Testis (tissue), 3 donors: ENCODE data around the gene CACNA1E. TPM values are rescaled to one million over a fixed set of nuclear protein-coding genes. Genes with fewer than 3 reads are reported as not detected.
"Not testable (repeated sequence)": the region's sequence is repeated elsewhere in the genome, so short reads cannot be mapped to it uniquely, and the experiment has no call there.

ENCODE experiments used
- DNase-seq: peaks from one replicate; pipeline ENCODE4 v3.0.0-alpha.2; 2019
- H3K27ac ChIP-seq, 2 donors: fragments of 200-600 bp; sonication (generic); one replicate each; pipeline ENCODE4 v1.5.1; 2019
- H3K27me3 ChIP-seq: fragments of 200-600 bp; sonication (generic); one replicate; pipeline ENCODE4 v1.5.1; 2019
- H3K36me3 ChIP-seq: fragments of 200-600 bp; sonication (generic); one replicate; pipeline ENCODE4 v1.5.1; 2017; ENCODE audit warnings: low read depth; ENCODE audit errors: missing control alignments
- H3K4me1 ChIP-seq: fragments of 200-600 bp; sonication (generic); one replicate; pipeline ENCODE4 v1.5.1; 2019
- H3K4me3 ChIP-seq, 2 donors: fragments of 200-600 bp; sonication (generic); one replicate each; pipeline ENCODE4 v1.5.1; 2017 to 2019
- H3K9me3 ChIP-seq: fragments of 200-600 bp; sonication (generic); one replicate; pipeline ENCODE4 v1.5.1; 2017
- CTCF ChIP-seq, 3 experiments: fragments of 450-650 bp in 2 of 3; fragments of 200-600 bp in 1 of 3; sonication (generic) in 1 of 3; IDR thresholded peaks; one replicate each; pipeline ENCODE4 v1.5.1; 2016 to 2019; ENCODE audit warnings: antibody characterized with exemption in 3 of 3, mild to moderate bottlenecking in 2 of 3, moderate library complexity in 1 of 3
- POLR2A ChIP-seq: fragments of 450-650 bp; IDR thresholded peaks from one replicate; pipeline ENCODE4 v1.6.1; 2017; ENCODE audit warnings: antibody characterized with exemption, mild to moderate bottlenecking, moderate library complexity
- WGBS, 2 donors: methylation state at CpG; one replicate each; pipeline ENCODE4 v1.1.5; 2018; 5-methylcytosine and 5-hydroxymethylcytosine counted together
- intact Hi-C: fragments of 100-400 bp; cut with DNase I; formaldehyde crosslinking; loops from one replicate; pipeline ENCODE4 v1.15.1; 2023; ENCODE audit warnings: low total_unique reads
- polyA plus RNA-seq: library from polyadenylated mRNA; stranded (reverse); fragments of 350-450 nt; fragmentation: Illumina TruSeq; extraction: RNeasy Lipid Tissue Mini Kit (QIAGEN cat#74804); gene quantifications from one replicate; pipeline ENCODE4 v1.2.3, GENCODE V29; 2014; ENCODE audit warnings: low read depth, low replicate concordance; ENCODE audit not compliant: insufficient read depth
- total RNA-seq, 2 donors: library from RNA; depleted of rRNA; stranded (reverse); fragments of >200 nt; gene quantifications; one replicate each; pipeline ENCODE4 v1.2.3, GENCODE V29; 2016

CACNA1E gene
- total and polyA plus RNA-seq, 3 donors from 2014 or later: 2.4 to 12.6 (median 9.1) TPM

- Histone ChIP-seq H3K27ac (no peak overlapping the region), H3K4me1 (no peaks in the 10 kb centered on the region), H3K27me3 (no peaks in the 10 kb centered on the region), H3K9me3 (no peaks in the 10 kb centered on the region), H3K4me3 (no peak overlapping the region), H3K36me3 (no peaks in the 10 kb centered on the region)
- no peak for DNase-seq
- 70 to 75% methylated on average over 5 of the region's 5 CpGs for WGBS, 2 donors
- intact Hi-C loops: no loop called here
- TF ChIP-seq CTCF (IDR thresholded peaks at IDR 0.05): no peak
- TF ChIP-seq POLR2A: no peak
These were observed 58.1 kb downstream of the CACNA1E start for GRCh38 chr1:181541458-181541857.

GRCh38 chr1:181541947-181542346 lies 58.6 kb downstream of the CACNA1E start:
- intact Hi-C loops: no loop called here
- Histone ChIP-seq H3K4me1 (no peaks in the 10 kb centered on the region), H3K4me3 (no peak overlapping the region), H3K9me3 (no peaks in the 10 kb centered on the region), H3K27me3 (no peaks in the 10 kb centered on the region), H3K27ac (no peak overlapping the region), H3K36me3 (no peaks in the 10 kb centered on the region)
- DNase-seq: no peak
- 57 to 68% methylated on average over 2 of the region's 2 CpGs for WGBS, 2 donors
- no peak for TF ChIP-seq POLR2A
- TF ChIP-seq CTCF (IDR thresholded peaks at IDR 0.05): no peak

- intact Hi-C loops, H3K4me1 ChIP-seq, H3K27me3 ChIP-seq, DNase-seq, H3K27ac ChIP-seq, H3K4me3 ChIP-seq, H3K9me3 ChIP-seq, H3K36me3 ChIP-seq: not testable (repeated sequence)
- WGBS, 2 donors: 67 to 72% methylated on average over 4 of the region's 4 CpGs
These were observed 59.1 kb downstream of the CACNA1E start for GRCh38 chr1:181542406-181542805.

- H3K36me3 ChIP-seq: no peaks in the 10 kb centered on the region
- no peaks in the 10 kb centered on the region for H3K9me3 ChIP-seq
- intact Hi-C loops: no loop called here
- 31 to 38% methylated on average over 4 of the region's 4 CpGs for WGBS, 2 donors
- no peak for DNase-seq
- no peaks in the 10 kb centered on the region for H3K4me1 ChIP-seq
- H3K27ac ChIP-seq: no peak overlapping the region
- H3K27me3 ChIP-seq: no peaks in the 10 kb centered on the region
- H3K4me3 ChIP-seq: no peak overlapping the region
- TF ChIP-seq CTCF (IDR thresholded peaks at IDR 0.05) (no peak), POLR2A (no peak)
These were observed 62.1 kb downstream of the CACNA1E start for GRCh38 chr1:181545395-181545794.

- no peak overlapping the region for H3K4me3 ChIP-seq
- intact Hi-C loops: no loop called here
- no peak overlapping the region for H3K27ac ChIP-seq
- 80 to 90% methylated on average over 2 of the region's 2 CpGs for WGBS, 2 donors
- H3K36me3 ChIP-seq: no peaks in the 10 kb centered on the region
- H3K9me3 ChIP-seq: no peaks in the 10 kb centered on the region
- DNase-seq: no peak
- TF ChIP-seq POLR2A: no peak
- TF ChIP-seq CTCF (IDR thresholded peaks at IDR 0.05): no peak
- no peaks in the 10 kb centered on the region for H3K4me1 ChIP-seq
- no peaks in the 10 kb centered on the region for H3K27me3 ChIP-seq
These were observed 65.2 kb downstream of the CACNA1E start for GRCh38 chr1:181548497-181548896.
